Suprapubic skin (tissue), 4 donors: Measurements from ENCODE around the gene ASF1B. TPM values are rescaled to one million over a fixed set of nuclear protein-coding genes. Genes with fewer than 3 reads are reported as not detected.
"Not testable (repeated sequence)": the region's sequence is repeated elsewhere in the genome, so short reads cannot be mapped to it uniquely, and the experiment has no call there.

Experiments
- DNase-seq, 2 donors: peaks; one replicate each; pipeline ENCODE4 v3.0.0-alpha.2; 2019; ENCODE audit warnings: low spot score in 2 of 2
- H3K27ac ChIP-seq: fragments of 200-600 bp; sonication (generic); one replicate; pipeline ENCODE4 v1.5.1; 2019
- H3K27me3 ChIP-seq: fragments of 200-600 bp; sonication (generic); one replicate; pipeline ENCODE4 v1.5.1; 2019
- H3K36me3 ChIP-seq: fragments of 200-600 bp; sonication (generic); one replicate; pipeline ENCODE4 v1.5.1; 2019
- H3K4me1 ChIP-seq: fragments of 200-600 bp; sonication (generic); one replicate; pipeline ENCODE4 v1.5.1; 2019
- H3K4me3 ChIP-seq: fragments of 200-600 bp; sonication (generic); one replicate; pipeline ENCODE4 v1.5.1; 2019; ENCODE audit warnings: mild to moderate bottlenecking
- H3K9me3 ChIP-seq: fragments of 200-600 bp; sonication (generic); one replicate; pipeline ENCODE4 v1.5.1; 2019
- EP300 ChIP-seq: sonication (generic); formaldehyde crosslinking; IDR thresholded peaks from one replicate; pipeline ENCODE4 v1.6.1; 2017; ENCODE audit warnings: antibody characterized with exemption
- POLR2A ChIP-seq, 2 donors: fragments of 450-650 bp; IDR thresholded peaks; one replicate each; pipeline ENCODE4 v1.6.1; 2017; ENCODE audit warnings: antibody characterized with exemption in 2 of 2, mild to moderate bottlenecking in 2 of 2, moderate library complexity in 2 of 2
- POLR2AphosphoS5 ChIP-seq, 3 donors: sonication (generic); formaldehyde crosslinking; IDR thresholded peaks; one replicate each; pipeline ENCODE4 v1.6.1; 2017; ENCODE audit warnings: antibody characterized with exemption in 3 of 3
- WGBS: methylation state at CpG from one replicate; pipeline ENCODE4 v1.1.5; 2018; 5-methylcytosine and 5-hydroxymethylcytosine counted together
- total RNA-seq, 4 donors: library from RNA; depleted of rRNA; stranded (reverse); fragments of >200 nt; gene quantifications; one replicate each; pipeline ENCODE4 v1.1.0, GENCODE V29; 2016
- TF ChIP-seq, protein P1 (sequence below), 2 donors: fragments of 200-600 bp in 1 of 2; fragments of 450-650 bp in 1 of 2; sonication (generic) in 1 of 2; IDR thresholded peaks; one replicate each; pipeline ENCODE4 v1.5.1; 2016 to 2019; ENCODE audit warnings: antibody characterized with exemption in 2 of 2, mild to moderate bottlenecking in 1 of 2, moderate library complexity in 1 of 2

The ASF1B gene
- total RNA-seq, 4 donors from 2014 or later, result 3.4 to 8.8 (median 7.8) TPM

DNA sequence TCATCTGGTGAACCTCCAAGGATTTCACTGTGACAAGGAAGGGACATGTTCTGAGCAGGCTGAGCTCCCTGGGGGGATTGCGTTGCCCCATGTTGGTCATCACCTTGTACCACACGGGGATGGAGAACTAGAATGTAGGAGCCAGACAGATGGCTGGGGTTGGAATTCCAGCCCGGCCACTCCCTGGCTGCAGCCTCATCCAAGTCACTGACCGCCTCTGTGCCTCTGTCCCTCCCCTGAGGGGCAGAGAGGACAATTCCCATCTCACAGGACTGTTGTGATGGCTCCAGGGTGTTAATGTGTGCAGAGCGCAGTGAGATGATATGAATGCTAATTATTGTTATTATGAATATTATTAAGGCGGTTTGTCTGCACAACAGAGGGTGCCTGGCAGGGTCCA lies 45.5 kb upstream of the ASF1B start:
- no peak for DNase-seq
- WGBS, result 80% methylated on average over 6 of the region's 6 CpGs
- TF ChIP-seq, protein P1, sequence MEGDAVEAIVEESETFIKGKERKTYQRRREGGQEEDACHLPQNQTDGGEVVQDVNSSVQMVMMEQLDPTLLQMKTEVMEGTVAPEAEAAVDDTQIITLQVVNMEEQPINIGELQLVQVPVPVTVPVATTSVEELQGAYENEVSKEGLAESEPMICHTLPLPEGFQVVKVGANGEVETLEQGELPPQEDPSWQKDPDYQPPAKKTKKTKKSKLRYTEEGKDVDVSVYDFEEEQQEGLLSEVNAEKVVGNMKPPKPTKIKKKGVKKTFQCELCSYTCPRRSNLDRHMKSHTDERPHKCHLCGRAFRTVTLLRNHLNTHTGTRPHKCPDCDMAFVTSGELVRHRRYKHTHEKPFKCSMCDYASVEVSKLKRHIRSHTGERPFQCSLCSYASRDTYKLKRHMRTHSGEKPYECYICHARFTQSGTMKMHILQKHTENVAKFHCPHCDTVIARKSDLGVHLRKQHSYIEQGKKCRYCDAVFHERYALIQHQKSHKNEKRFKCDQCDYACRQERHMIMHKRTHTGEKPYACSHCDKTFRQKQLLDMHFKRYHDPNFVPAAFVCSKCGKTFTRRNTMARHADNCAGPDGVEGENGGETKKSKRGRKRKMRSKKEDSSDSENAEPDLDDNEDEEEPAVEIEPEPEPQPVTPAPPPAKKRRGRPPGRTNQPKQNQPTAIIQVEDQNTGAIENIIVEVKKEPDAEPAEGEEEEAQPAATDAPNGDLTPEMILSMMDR (IDR thresholded peaks at IDR 0.05), result no peak
- TF ChIP-seq POLR2AphosphoS5 (IDR thresholded peaks at IDR 0.05) (no peak), EP300 (no peak), POLR2A (IDR thresholded peaks at IDR 0.05) (no peak)
- no peaks in the 10 kb centered on the region for H3K27me3 ChIP-seq
- no peaks in the 10 kb centered on the region for H3K9me3 ChIP-seq
- H3K27ac ChIP-seq, result no peak overlapping the region
- no peak overlapping the region for H3K4me3 ChIP-seq
- H3K36me3 ChIP-seq, result peaks cover 8% of the 10 kb centered on the region
- peaks cover 2% of the 10 kb centered on the region for H3K4me1 ChIP-seq

DNA sequence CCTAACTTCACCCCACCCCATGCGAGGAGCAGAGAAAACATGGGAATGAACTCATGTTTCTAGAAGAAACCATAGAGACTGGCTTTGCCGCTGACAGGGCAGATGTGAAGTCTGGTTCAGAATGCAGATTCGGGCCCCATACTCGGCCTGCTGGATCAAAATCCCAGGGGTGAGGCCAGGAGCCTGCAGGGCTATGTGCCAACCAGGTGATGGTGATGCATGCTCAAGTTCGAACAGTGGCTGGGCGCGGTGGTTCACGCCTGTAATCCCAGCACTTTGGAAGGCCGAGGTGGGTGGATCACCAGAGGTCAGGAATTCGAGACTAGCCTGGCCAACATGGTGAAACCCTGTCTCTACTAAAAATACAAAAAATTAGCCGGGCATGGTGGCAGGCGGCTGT lies 44.8 kb upstream of the ASF1B start:
- H3K27ac ChIP-seq, H3K9me3 ChIP-seq, H3K27me3 ChIP-seq, H3K4me1 ChIP-seq, H3K4me3 ChIP-seq, DNase-seq: not testable (repeated sequence)
- WGBS, result 71% methylated on average over 12 of the region's 12 CpGs
- peaks cover 15% of the 10 kb centered on the region for H3K36me3 ChIP-seq

DNA sequence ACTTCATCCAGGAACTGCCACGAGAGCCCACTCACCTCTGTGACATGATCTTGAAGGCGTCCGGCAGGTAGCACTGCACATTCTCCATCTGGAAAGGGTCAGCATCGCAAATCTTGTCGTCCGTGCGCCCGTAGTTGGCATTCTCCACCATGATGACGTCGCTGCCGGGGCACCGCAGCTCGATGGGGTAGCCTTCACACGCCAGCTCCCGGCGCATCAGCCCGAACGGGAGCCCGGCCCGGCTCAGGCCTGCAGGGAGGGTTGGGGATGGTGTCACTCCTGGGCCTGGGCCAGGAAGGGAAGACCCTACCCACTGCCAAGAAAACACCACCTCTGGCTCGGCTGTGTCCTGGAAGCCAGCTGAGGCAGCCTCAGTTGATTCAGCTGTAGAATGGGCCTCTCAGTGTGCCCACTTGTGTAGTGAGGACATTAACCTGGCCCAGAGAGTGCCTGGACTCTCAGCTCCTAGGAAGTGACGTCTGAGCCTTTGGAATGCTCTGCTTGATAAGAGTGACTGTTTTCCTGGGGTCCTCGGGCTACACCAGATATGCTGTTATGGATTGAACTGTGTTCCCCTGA lies 41.2 kb upstream of the ASF1B start:
- TF ChIP-seq POLR2AphosphoS5 (IDR thresholded peaks at IDR 0.05) (no peak), POLR2A (IDR thresholded peaks at IDR 0.05) (no peak), EP300 (no peak)
- TF ChIP-seq, protein P1 (IDR thresholded peaks at IDR 0.05), result no peak
- no peaks in the 10 kb centered on the region for H3K27me3 ChIP-seq
- H3K36me3 ChIP-seq, result peaks cover 25% of the 10 kb centered on the region
- no peaks in the 10 kb centered on the region for H3K9me3 ChIP-seq
- WGBS, result 92% methylated on average over 13 of the region's 23 CpGs
- peaks cover 2% of the 10 kb centered on the region for H3K4me1 ChIP-seq
- no peak for DNase-seq
- H3K27ac ChIP-seq, result no peak overlapping the region
- H3K4me3 ChIP-seq, result no peak overlapping the region

DNA sequence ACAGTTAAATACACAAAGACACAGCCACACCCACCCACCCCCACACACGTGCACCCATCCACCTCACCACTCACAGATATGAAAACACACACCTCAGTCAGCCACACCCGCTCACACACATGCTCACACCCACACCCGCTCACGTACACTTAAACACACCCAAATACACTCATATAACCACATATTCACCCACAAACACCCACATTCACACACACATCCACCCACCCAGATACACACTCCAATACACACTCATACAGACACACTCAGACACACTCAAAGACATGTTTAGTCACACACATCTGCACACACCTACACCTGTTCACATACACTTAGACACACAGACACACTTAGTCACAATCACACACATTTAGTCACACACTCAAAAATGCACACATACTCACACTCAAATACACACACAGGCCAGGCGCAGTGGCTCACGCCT lies 39.0 kb upstream of the ASF1B start:
- Histone ChIP-seq H3K9me3 (no peaks in the 10 kb centered on the region), H3K36me3 (peaks cover 47% of the 10 kb centered on the region), H3K4me3 (no peak overlapping the region), H3K27ac (no peak overlapping the region), H3K4me1 (no peaks in the 10 kb centered on the region), H3K27me3 (no peaks in the 10 kb centered on the region)
- 83% methylated on average over 6 of the region's 6 CpGs for WGBS
- no peak for TF ChIP-seq POLR2A (IDR thresholded peaks at IDR 0.05)
- no peak for TF ChIP-seq EP300
- no peak for TF ChIP-seq POLR2AphosphoS5 (IDR thresholded peaks at IDR 0.05)
- TF ChIP-seq, protein P1 (IDR thresholded peaks at IDR 0.05), result no peak
- no peak for DNase-seq

DNA sequence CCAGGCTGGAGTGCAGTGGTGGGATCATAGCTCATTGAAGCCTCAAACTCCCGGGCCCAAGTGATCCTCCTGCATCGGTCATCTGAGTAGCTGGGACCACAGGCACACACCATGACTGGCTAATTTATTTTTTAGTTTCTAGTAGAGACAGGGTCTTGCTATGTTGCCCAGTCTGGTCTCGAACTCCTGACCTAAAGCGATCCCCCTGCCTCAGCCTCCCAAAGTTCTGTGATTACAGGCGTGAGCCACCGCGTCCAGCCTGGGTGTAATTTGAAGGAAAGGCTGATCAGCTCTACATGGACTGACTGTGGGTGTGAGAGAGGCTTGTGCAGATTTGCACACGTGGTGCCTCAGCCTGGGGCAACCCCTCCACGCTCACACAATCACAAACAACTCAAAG lies 38.5 kb upstream of the ASF1B start:
- TF ChIP-seq, protein P1 (IDR thresholded peaks at IDR 0.05), result no peak
- TF ChIP-seq EP300 (no peak), POLR2AphosphoS5 (IDR thresholded peaks at IDR 0.05) (no peak), POLR2A (IDR thresholded peaks at IDR 0.05) (no peak)
- H3K27me3 ChIP-seq, result no peaks in the 10 kb centered on the region
- H3K4me1 ChIP-seq, result no peaks in the 10 kb centered on the region
- H3K36me3 ChIP-seq, result peaks cover 52% of the 10 kb centered on the region
- 95% methylated on average over 9 of the region's 9 CpGs for WGBS
- H3K27ac ChIP-seq, result no peak overlapping the region
- H3K9me3 ChIP-seq, result no peaks in the 10 kb centered on the region
- DNase-seq, result no peak
- no peak overlapping the region for H3K4me3 ChIP-seq

DNA sequence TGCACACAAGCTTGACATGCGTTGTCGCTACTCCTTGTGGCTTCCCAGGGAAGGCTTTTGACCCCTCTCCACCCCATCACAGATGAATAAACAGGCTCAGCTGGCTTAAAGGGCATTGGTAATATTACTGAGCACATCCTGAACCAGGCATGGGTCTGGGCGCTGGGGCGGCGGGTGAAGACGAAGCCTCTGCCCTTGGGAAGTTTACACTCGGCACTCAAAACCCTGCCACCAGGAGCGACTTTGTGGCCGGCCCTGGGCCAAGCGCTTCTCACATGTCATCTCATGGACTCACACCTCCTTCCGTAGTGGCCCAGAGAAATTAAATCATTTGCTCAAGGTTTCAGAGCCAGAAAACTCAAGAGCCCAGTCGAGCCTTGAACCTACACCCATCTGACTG lies 32.6 kb upstream of the ASF1B start:
- Histone ChIP-seq H3K9me3 (no peaks in the 10 kb centered on the region), H3K4me3 (no peak overlapping the region), H3K36me3 (peaks cover 36% of the 10 kb centered on the region), H3K4me1 (peaks cover 14% of the 10 kb centered on the region), H3K27me3 (no peaks in the 10 kb centered on the region), H3K27ac (no peak overlapping the region)
- DNase-seq, result no peak
- TF ChIP-seq EP300 (no peak), POLR2AphosphoS5 (IDR thresholded peaks at IDR 0.05) (no peak), POLR2A (IDR thresholded peaks at IDR 0.05) (no peak)
- TF ChIP-seq, protein P1 (IDR thresholded peaks at IDR 0.05), result no peak
- WGBS, result 98% methylated on average over 11 of the region's 12 CpGs
